SK-N-MC (cell line): ENCODE measurements around the gene SLC22A4.

Experiments used
- DNase-seq: peaks from one replicate; pipeline ENCODE4 v3.0.0-alpha.2; 2011; ENCODE audit warnings: low read depth, low spot score
- H3K27ac ChIP-seq: fragments of 200-600 bp; sonication (generic); 2 replicates; pipeline ENCODE4 v1.5.1; 2016; ENCODE audit warnings: mixed run types
- H3K36me3 ChIP-seq: fragments of 200-600 bp; sonication (generic); 2 replicates; pipeline ENCODE4 v1.6.1; 2017; ENCODE audit warnings: antibody characterized with exemption, low read length, mixed read lengths; ENCODE audit not compliant: insufficient read depth
- H3K4me3 ChIP-seq: fragments of 200-600 bp; sonication (generic); 2 replicates; pipeline ENCODE4 v1.5.1; 2016
- H3K9ac ChIP-seq: fragments of 200-600 bp; sonication (generic); 2 replicates; pipeline ENCODE4 v1.8.0; 2017; ENCODE audit warnings: mixed run types, mixed read lengths; ENCODE audit not compliant: insufficient read length
- H3K9me3 ChIP-seq: fragments of 200-600 bp; sonication (generic); 2 replicates; pipeline ENCODE4 v1.6.1; 2017; ENCODE audit warnings: low read depth, mild to moderate bottlenecking, antibody characterized with exemption, low read length, moderate library complexity, mixed read lengths
- EZH2 ChIP-seq: fragments of 200-600 bp; sonication (generic); IDR thresholded peaks from one replicate; pipeline ENCODE4 v1.6.1; 2017; ENCODE audit warnings: antibody characterized with exemption
- FOXP2 ChIP-seq: optimal IDR thresholded peaks from 2 replicates; pipeline ENCODE3; 2011; ENCODE audit warnings: mild to moderate bottlenecking, moderate library complexity; ENCODE audit not compliant: insufficient read depth; ENCODE audit errors: extremely low read length, control extremely low read depth
- POLR2AphosphoS5 ChIP-seq: IDR thresholded peaks from 2 replicates; pipeline ENCODE4 v1.6.1; 2012; ENCODE audit warnings: mild to moderate bottlenecking, low read depth, low read length, borderline replicate concordance

Gene SLC22A4

GRCh38 chr5:132370181-132370970, 76.2 kb downstream of the SLC22A4 start:
- no peak overlapping the region for H3K27ac ChIP-seq
- H3K4me3 ChIP-seq, result peak overlapping the region; percentile 89
- H3K9ac ChIP-seq, result peak overlapping the region; percentile 78
- DNase-seq, result no peak
- H3K9me3 ChIP-seq, result no peaks in the 10 kb centered on the region
- H3K36me3 ChIP-seq, result no peaks in the 10 kb centered on the region
- TF ChIP-seq FOXP2 (no peak), POLR2AphosphoS5 (no peak), EZH2 (no peak)

- H3K4me3 ChIP-seq, result peak overlapping the region; percentile 89; the same call in 1 of the 2 replicates
- no peak for TF ChIP-seq POLR2AphosphoS5
- no peak for TF ChIP-seq EZH2
- TF ChIP-seq FOXP2, result no peak
- no peaks in the 10 kb centered on the region for H3K36me3 ChIP-seq
- no peak overlapping the region for H3K27ac ChIP-seq
- no peak overlapping the region for H3K9ac ChIP-seq
- H3K9me3 ChIP-seq, result no peaks in the 10 kb centered on the region
- DNase-seq, result no peak
These were observed 76.9 kb downstream of the SLC22A4 start for GRCh38 chr5:132370971-132371602.

GRCh38 chr5:132371603-132371994, 77.4 kb downstream of the SLC22A4 start:
- Histone ChIP-seq H3K27ac (no peak overlapping the region), H3K36me3 (no peaks in the 10 kb centered on the region), H3K9ac (no peak overlapping the region), H3K4me3 (no peak overlapping the region), H3K9me3 (no peaks in the 10 kb centered on the region)
- TF ChIP-seq POLR2AphosphoS5, result no peak
- TF ChIP-seq FOXP2, result no peak
- TF ChIP-seq EZH2, result no peak
- DNase-seq, result no peak

GRCh38 chr5:132372127-132372526, 77.9 kb downstream of the SLC22A4 start:
- Histone ChIP-seq H3K4me3 (no peak overlapping the region), H3K36me3 (no peaks in the 10 kb centered on the region), H3K9me3 (no peaks in the 10 kb centered on the region), H3K9ac (no peak overlapping the region), H3K27ac (no peak overlapping the region)
- DNase-seq, result no peak
- TF ChIP-seq FOXP2 (no peak), EZH2 (no peak), POLR2AphosphoS5 (no peak)

GRCh38 chr5:132372542-132372941, 78.3 kb downstream of the SLC22A4 start:
- no peak overlapping the region for H3K4me3 ChIP-seq
- no peaks in the 10 kb centered on the region for H3K9me3 ChIP-seq
- no peak for DNase-seq
- no peak for TF ChIP-seq FOXP2
- H3K9ac ChIP-seq, result no peak overlapping the region
- no peaks in the 10 kb centered on the region for H3K36me3 ChIP-seq
- no peak overlapping the region for H3K27ac ChIP-seq

DNA sequence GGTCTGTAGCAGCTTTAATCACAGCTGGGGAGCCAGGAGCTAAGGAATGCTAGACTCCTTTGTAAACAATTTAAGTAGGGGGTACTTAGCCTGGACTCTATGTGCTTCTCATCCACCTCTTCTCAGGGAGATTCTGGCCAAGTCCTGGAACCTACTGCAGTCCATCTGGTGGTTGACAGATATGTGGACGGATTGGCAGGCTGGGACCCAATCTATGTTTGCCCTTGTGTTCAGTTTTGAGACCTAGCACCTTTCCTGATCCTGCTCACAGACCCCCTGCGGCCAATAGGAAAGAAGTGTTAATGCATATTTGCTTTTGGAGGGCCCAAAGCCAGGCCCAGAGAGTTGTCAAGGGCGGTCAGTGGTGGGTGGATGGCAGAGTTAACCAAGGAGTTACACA, 81.8 kb downstream of the SLC22A4 start:
- Histone ChIP-seq H3K9me3 (no peaks in the 10 kb centered on the region), H3K36me3 (no peaks in the 10 kb centered on the region), H3K4me3 (no peak overlapping the region), H3K27ac (no peak overlapping the region), H3K9ac (no peak overlapping the region)
- no peak for TF ChIP-seq FOXP2
- TF ChIP-seq EZH2, result no peak
- TF ChIP-seq POLR2AphosphoS5, result no peak
- DNase-seq, result no peak

DNA sequence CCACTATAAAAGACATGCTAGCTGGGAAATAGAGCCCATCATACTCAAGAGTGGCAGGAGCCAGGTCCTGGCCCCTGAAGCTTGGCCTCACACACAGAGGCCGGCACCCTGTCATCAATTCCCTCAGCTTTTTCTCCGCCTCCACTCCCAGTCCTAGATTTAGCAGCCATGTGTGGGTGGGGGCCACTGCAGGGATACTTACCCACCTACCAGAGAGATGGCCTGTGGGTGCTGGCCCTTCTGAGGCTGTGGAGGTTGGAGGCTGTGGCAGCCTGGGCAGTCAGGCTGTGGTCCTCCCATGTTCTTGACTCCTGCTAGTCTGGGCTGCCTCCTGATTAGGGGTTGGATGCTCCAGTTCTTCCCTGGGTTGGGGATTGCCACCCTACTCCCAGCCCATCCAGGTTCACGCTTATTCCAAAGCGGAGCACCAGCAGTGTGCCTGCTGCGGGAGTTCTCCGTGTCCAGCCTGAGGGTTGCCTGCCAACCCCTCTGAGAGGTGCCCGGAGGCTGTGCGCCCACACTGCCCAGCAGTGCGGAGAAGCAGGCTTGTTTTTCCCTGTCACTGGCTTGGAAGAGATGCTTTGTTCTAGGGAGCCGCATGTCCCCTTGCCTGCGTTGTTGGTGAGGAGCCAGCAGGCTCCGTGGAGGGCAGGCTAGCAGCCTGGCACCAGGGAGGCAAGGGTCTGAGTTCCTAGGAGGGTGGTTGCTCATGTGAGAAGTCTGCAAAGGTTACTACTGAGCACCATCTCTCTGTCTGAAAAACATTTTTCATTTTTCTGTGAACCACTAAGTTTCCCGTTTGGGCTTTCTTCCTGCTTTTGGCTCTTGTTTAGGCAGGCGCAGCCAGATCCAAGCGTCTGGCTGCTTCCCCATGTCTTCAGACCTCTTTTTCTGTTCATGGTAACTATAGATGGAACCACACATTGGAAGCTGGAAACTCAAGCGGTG, 82.8 kb downstream of the SLC22A4 start:
- H3K4me3 ChIP-seq, result no peak overlapping the region
- no peak for DNase-seq
- no peak for TF ChIP-seq FOXP2
- no peak for TF ChIP-seq EZH2
- no peak overlapping the region for H3K27ac ChIP-seq
- H3K9ac ChIP-seq, result no peak overlapping the region
- no peaks in the 10 kb centered on the region for H3K9me3 ChIP-seq
- no peaks in the 10 kb centered on the region for H3K36me3 ChIP-seq

- Histone ChIP-seq H3K27ac (no peak overlapping the region), H3K9me3 (no peaks in the 10 kb centered on the region), H3K4me3 (no peak overlapping the region), H3K36me3 (no peaks in the 10 kb centered on the region), H3K9ac (no peak overlapping the region)
- TF ChIP-seq FOXP2, result no peak
- no peak for TF ChIP-seq EZH2
- TF ChIP-seq POLR2AphosphoS5, result no peak
- no peak for DNase-seq
These were observed 83.5 kb downstream of the SLC22A4 start for GRCh38 chr5:132377738-132378137.

DNA sequence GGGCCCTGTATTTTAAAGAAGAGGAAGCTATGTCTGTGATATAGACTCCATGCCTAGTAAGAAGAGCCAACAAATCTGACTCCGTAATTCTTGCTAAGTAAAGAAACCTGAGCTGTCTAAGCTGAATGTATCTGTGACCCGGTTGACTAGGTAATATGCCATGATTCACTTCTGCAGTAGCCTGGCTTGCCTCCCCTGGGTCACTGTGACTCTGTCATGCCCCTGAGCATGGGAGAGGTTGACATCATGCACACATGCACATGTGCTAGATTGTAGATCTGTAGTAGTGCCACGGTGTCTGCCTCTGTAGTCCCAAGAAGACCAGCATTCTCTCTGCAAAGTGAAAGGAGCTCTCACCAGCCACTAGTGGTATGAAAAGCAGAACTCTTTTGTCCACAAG, 84.4 kb downstream of the SLC22A4 start:
- H3K9ac ChIP-seq, result no peak overlapping the region
- no peak overlapping the region for H3K27ac ChIP-seq
- DNase-seq, result no peak
- H3K36me3 ChIP-seq, result no peaks in the 10 kb centered on the region
- TF ChIP-seq POLR2AphosphoS5 (no peak), FOXP2 (no peak), EZH2 (no peak)
- no peak overlapping the region for H3K4me3 ChIP-seq
- no peaks in the 10 kb centered on the region for H3K9me3 ChIP-seq
